ENCODE data around the gene MGAM2.

The MGAM2 gene

GRCh38 chr7:142146124-142146523, 34.6 kb downstream of the MGAM2 start:
- no peak overlapping the region for H3K4me3 ChIP-seq (ENCODE audit: low read depth, low read length)
- TF ChIP-seq, protein P1, sequence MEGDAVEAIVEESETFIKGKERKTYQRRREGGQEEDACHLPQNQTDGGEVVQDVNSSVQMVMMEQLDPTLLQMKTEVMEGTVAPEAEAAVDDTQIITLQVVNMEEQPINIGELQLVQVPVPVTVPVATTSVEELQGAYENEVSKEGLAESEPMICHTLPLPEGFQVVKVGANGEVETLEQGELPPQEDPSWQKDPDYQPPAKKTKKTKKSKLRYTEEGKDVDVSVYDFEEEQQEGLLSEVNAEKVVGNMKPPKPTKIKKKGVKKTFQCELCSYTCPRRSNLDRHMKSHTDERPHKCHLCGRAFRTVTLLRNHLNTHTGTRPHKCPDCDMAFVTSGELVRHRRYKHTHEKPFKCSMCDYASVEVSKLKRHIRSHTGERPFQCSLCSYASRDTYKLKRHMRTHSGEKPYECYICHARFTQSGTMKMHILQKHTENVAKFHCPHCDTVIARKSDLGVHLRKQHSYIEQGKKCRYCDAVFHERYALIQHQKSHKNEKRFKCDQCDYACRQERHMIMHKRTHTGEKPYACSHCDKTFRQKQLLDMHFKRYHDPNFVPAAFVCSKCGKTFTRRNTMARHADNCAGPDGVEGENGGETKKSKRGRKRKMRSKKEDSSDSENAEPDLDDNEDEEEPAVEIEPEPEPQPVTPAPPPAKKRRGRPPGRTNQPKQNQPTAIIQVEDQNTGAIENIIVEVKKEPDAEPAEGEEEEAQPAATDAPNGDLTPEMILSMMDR (IDR thresholded peaks at IDR 0.05; ENCODE audit: low read depth, low read length, missing control alignments) = no peak
- no peak for DNase-seq (ENCODE audit: low read depth)

- no peak overlapping the region for H3K4me3 ChIP-seq (ENCODE audit: low read depth, low read length)
- DNase-seq (ENCODE audit: low read depth) = no peak
- TF ChIP-seq, protein P1 (IDR thresholded peaks at IDR 0.05; ENCODE audit: low read depth, low read length, missing control alignments) = no peak
Measured at GRCh38 chr7:142150356-142150755, 38.8 kb downstream of the MGAM2 start.

DNA sequence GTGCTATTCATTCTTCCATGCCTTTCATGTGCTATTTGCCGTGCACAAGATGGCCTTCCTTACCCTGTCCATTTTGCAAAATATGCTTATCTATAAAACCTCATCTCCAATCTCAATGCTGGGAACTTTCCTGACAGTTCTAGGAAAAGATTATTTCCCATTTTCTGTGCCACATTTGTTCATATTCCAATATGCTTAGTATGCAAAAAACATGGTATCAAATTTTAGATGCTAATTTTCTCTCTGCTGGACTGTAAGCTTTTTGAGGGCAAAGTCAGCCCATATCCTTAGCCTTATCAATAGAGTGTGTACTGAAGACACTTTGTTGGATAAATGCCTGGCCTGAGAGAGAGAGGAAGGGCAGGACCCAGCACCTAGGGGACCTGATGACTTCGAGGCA, 39.4 kb downstream of the MGAM2 start:
- TF ChIP-seq, protein P1 (IDR thresholded peaks at IDR 0.05; ENCODE audit: low read depth, low read length, missing control alignments) = no peak
- DNase-seq (ENCODE audit: low read depth) = no peak
- no peak overlapping the region for H3K4me3 ChIP-seq (ENCODE audit: low read depth, low read length)

DNA sequence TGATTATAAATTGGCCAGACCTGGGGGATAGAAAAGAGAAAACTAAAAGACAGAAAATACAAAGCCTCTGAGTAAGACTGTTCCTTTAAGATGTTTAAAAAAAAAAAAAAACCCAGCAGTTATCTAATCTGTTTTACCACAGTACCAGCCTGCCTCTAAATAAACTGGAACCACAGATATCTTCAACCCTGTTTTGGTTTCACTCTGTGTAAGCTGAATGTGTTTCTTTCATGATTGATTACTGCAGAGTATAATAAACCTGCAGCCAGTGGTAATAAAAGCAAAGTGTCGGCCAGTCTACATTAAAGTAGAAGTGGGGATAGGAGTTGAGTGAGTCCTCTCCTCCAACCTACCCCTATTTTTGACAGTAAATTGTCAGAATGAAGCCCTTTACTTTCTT, 40.6 kb downstream of the MGAM2 start:
- no peak overlapping the region for H3K4me3 ChIP-seq (ENCODE audit: low read depth, low read length)
- TF ChIP-seq, protein P1 (IDR thresholded peaks at IDR 0.05; ENCODE audit: low read depth, low read length, missing control alignments) = no peak
- DNase-seq (ENCODE audit: low read depth) = no peak

GRCh38 chr7:142153400-142153799, 41.9 kb downstream of the MGAM2 start:
- H3K4me3 ChIP-seq (ENCODE audit: low read depth, low read length) = no peak overlapping the region
- TF ChIP-seq, protein P1 (IDR thresholded peaks at IDR 0.05; ENCODE audit: low read depth, low read length, missing control alignments) = peak; percentile 32
- DNase-seq (ENCODE audit: low read depth) = no peak

DNA sequence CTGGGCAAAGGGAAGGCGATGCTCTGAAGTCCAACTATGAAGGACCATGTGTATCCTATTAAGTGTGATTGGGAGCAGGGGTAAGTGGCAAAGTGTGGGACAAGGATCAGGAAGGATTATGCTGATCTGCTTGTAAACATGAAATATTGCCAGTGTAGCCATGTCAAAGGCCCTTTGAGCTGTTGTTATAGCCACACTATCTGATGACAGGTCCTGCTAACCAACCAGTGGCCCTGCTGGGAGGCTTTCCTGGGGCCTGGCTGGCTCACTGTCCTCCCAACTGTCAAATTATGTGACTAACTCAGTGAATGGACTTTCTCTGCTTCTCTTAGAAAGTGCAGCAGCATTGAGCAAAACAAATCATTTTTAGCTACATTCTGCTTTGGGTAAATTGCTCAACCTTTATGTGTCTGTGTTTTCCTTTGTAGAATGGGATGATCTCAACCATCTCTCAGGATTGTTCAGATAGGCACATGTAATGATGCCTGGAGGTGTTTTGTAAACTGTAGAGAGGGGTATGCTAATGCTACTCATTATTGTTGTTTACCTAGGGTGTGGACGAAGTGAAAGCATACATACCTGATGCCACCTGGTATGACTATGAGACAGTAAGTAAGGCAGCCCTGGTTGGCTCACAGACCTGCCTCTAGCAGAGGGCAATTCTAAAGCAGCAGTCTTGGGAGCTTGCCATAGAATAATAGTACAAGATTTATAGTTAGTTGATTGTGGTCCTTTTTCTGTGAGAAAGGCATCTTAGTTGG, 47.4 kb downstream of the MGAM2 start:
- TF ChIP-seq, protein P1 (IDR thresholded peaks at IDR 0.05; ENCODE audit: low read depth, low read length, missing control alignments) = no peak
- no peak overlapping the region for H3K4me3 ChIP-seq (ENCODE audit: low read depth, low read length)
- DNase-seq (ENCODE audit: low read depth) = no peak

- H3K4me3 ChIP-seq (ENCODE audit: low read depth, low read length) = no peak overlapping the region
- no peak for DNase-seq (ENCODE audit: low read depth)
- TF ChIP-seq, protein P1 (IDR thresholded peaks at IDR 0.05; ENCODE audit: low read depth, low read length, missing control alignments) = no peak
Measured at GRCh38 chr7:142161921-142162320, 50.4 kb downstream of the MGAM2 start.
